Stimulated activated effector memory CD8-positive, alpha-beta T cell treated with anti-CD3 and anti-CD28 coated beads, Interleukin-12 subunit alpha, Interleukin-12 subunit beta, amount 100 ng/mL, for 72 hours (primary cell): ENCODE measurements around the gene ZNHIT6.
"Not testable (repeated sequence)": the region's sequence is repeated elsewhere in the genome, so short reads cannot be mapped to it uniquely, and the experiment has no call there.

Experiments
- ATAC-seq: fragments of 150-1000 bp; cut with Tn5 transposase; 2 replicates; pipeline ENCODE4 v1.10.0; 2021
- DNase-seq, 2 donors: peaks; one replicate each; pipeline ENCODE4 v3.0.0; 2021 to 2022; ENCODE audit warnings: low spot score in 2 of 2
- H3K27ac Mint-ChIP-seq: one replicate; pipeline ENCODE4 v1.8.0; 2022; ENCODE audit warnings: mild to moderate bottlenecking, mixed read lengths
- H3K36me3 Mint-ChIP-seq: one replicate; pipeline ENCODE4 v1.8.0; 2022; ENCODE audit warnings: mild to moderate bottlenecking, mixed read lengths
- H3K4me1 Mint-ChIP-seq: one replicate; pipeline ENCODE4 v1.8.0; 2022; ENCODE audit warnings: mixed read lengths
- H3K4me3 Mint-ChIP-seq: one replicate; pipeline ENCODE4 v1.8.0; 2022; ENCODE audit warnings: mild to moderate bottlenecking, mixed read lengths
- H3K9me3 Mint-ChIP-seq: one replicate; pipeline ENCODE4 v1.8.0; 2022; ENCODE audit warnings: mixed read lengths

The ZNHIT6 gene, protein sequence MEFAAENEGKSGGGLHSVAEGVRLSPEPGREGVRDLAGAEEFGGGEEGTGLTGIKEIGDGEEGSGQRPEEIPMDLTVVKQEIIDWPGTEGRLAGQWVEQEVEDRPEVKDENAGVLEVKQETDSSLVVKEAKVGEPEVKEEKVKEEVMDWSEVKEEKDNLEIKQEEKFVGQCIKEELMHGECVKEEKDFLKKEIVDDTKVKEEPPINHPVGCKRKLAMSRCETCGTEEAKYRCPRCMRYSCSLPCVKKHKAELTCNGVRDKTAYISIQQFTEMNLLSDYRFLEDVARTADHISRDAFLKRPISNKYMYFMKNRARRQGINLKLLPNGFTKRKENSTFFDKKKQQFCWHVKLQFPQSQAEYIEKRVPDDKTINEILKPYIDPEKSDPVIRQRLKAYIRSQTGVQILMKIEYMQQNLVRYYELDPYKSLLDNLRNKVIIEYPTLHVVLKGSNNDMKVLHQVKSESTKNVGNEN

DNA sequence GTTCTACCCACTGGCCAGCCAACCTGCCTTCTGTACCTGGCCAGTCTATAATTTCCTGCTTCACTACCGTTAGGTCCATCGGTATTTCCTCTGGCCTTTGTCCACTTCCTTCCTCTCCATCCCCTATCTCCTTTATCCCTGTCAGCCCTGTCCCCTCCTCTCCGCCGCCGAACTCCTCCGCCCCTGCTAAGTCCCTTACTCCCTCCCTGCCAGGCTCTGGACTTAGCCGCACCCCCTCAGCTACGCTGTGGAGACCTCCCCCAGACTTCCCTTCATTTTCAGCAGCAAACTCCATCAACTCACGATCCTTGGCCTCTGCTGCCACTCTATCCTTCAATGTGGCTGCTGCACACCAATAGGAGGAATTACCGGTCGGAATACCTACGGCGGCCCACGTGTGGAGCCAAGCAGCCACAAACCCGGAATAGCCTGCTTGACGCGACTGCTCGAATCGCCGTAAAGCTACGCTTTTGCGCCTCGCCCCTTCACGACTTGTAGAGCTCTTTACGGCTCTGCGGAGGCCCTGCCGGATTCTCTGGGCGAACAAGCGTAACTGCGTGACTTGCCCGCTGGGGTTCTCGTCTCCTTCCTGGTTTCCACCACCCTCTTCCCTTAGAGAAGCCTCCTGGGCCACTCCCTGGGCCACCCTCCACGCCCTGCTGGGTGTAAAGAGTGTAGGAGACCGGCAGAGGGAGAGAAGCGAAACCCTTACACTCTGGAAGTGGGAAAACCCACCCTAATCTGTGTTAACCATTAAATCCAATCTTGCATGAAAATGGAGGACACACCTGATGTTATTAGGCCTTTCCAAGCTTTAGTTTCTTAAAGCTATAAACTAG lies at the start of gene ZNHIT6:
Gene ZNHIT6 (minus strand): TSS at position 444 of the 839 bp plus-strand sequence. CDS start 149 bp downstream, at position 295.
- Mint-ChIP-seq H3K36me3 (peaks cover 31% of the 10 kb centered on the region), H3K4me3 (no peak within 1 kb of the TSS), H3K27ac (no peak within 1 kb of the TSS), H3K9me3 (no peaks in the 10 kb centered on the region), H3K4me1 (peaks cover 28% of the 10 kb centered on the region)
- ATAC-seq (peak; percentile 96), DNase-seq (peak; percentile 58 to 86)

DNA sequence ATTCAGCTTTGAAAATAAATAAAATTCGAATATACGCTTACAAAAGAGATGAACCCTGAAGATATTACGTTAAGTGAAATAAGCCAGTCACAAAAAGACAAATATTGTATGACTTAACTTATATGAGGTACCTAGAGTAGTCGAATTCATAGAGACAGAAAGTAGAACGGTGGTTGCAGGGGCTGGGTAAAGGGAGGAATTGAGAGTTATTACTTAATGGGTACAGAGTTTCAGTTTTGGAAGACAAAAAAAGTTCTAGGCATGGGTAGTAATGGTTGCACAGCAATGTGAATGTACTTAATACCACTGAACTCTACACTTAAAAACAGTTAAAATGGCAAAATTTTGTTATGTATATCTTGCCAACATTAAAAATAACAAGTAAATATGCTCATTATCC lies 48.6 kb upstream of the ZNHIT6 start:
- no peak for DNase-seq
- ATAC-seq = no peak
- no peak overlapping the region for H3K27ac Mint-ChIP-seq
- H3K36me3 Mint-ChIP-seq = no peaks in the 10 kb centered on the region
- H3K4me1 Mint-ChIP-seq = no peaks in the 10 kb centered on the region
- H3K9me3 Mint-ChIP-seq = peaks cover 5% of the 10 kb centered on the region
- no peak overlapping the region for H3K4me3 Mint-ChIP-seq

GRCh38 chr1:85748120-85748519 lies 39.9 kb upstream of the ZNHIT6 start:
- no peak overlapping the region for H3K4me3 Mint-ChIP-seq
- H3K36me3 Mint-ChIP-seq = no peaks in the 10 kb centered on the region
- DNase-seq (no peak), ATAC-seq (no peak)
- H3K27ac Mint-ChIP-seq = no peak overlapping the region
- no peaks in the 10 kb centered on the region for H3K4me1 Mint-ChIP-seq
- H3K9me3 Mint-ChIP-seq = no peaks in the 10 kb centered on the region

- H3K36me3 Mint-ChIP-seq = no peaks in the 10 kb centered on the region
- no peaks in the 10 kb centered on the region for H3K9me3 Mint-ChIP-seq
- H3K4me3 Mint-ChIP-seq = no peak overlapping the region
- H3K4me1 Mint-ChIP-seq = no peaks in the 10 kb centered on the region
- DNase-seq (no peak), ATAC-seq (no peak)
- H3K27ac Mint-ChIP-seq = no peak overlapping the region
These were observed 38.5 kb upstream of the ZNHIT6 start for GRCh38 chr1:85746777-85747176.

DNA sequence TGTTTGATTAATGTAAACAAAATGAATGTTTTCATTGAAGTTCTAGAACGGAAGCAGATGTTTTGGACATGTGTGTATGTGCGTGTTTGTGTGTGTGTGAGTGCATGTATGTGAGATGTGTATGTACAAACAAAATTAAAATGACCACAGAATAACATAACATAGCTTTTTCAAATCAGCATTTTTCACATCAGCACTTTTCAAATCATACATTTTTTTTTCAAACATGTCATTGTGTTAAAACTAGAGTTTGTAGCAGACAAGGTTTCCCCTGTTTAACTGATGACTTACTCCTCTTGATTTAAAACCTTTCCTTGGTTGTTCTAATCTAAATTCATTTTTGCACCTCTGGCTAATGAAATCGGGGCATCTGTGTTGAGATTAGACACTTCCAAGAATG lies 35.6 kb upstream of the ZNHIT6 start:
- Mint-ChIP-seq H3K36me3 (no peaks in the 10 kb centered on the region), H3K4me1 (no peaks in the 10 kb centered on the region), H3K27ac (no peak overlapping the region), H3K4me3 (no peak overlapping the region), H3K9me3 (no peaks in the 10 kb centered on the region)
- ATAC-seq = no peak
- no peak for DNase-seq

DNA sequence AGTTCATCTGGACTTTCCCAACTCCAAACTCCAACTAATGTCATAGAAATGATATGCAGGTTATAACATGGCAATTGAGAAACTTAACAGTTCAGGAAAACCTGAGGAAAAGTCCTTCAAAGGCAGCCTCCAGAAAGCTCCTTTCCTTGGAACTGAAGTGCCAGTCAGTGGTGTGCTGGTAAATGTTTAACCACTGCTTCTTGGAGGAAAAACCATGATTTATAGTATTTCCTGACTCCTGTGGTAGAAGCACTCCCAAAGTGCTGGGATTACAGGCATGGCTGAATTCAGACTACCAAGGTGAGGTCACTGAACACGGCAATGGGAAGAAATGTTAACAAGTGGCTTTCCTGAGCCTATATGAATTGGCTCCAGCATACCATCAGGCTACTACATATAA lies 26.7 kb upstream of the ZNHIT6 start:
- H3K4me1 Mint-ChIP-seq = no peaks in the 10 kb centered on the region
- ATAC-seq = no peak
- H3K36me3 Mint-ChIP-seq = no peaks in the 10 kb centered on the region
- H3K9me3 Mint-ChIP-seq = no peaks in the 10 kb centered on the region
- no peak for DNase-seq
- H3K4me3 Mint-ChIP-seq = no peak overlapping the region
- H3K27ac Mint-ChIP-seq = no peak overlapping the region

- no peak for DNase-seq
- H3K27ac Mint-ChIP-seq = no peak overlapping the region
- peaks cover 10% of the 10 kb centered on the region for H3K9me3 Mint-ChIP-seq
- H3K4me1 Mint-ChIP-seq = no peaks in the 10 kb centered on the region
- H3K4me3 Mint-ChIP-seq = no peak overlapping the region
- H3K36me3 Mint-ChIP-seq = no peaks in the 10 kb centered on the region
- no peak for ATAC-seq
These were observed 10.6 kb upstream of the ZNHIT6 start for GRCh38 chr1:85718678-85719340.

DNA sequence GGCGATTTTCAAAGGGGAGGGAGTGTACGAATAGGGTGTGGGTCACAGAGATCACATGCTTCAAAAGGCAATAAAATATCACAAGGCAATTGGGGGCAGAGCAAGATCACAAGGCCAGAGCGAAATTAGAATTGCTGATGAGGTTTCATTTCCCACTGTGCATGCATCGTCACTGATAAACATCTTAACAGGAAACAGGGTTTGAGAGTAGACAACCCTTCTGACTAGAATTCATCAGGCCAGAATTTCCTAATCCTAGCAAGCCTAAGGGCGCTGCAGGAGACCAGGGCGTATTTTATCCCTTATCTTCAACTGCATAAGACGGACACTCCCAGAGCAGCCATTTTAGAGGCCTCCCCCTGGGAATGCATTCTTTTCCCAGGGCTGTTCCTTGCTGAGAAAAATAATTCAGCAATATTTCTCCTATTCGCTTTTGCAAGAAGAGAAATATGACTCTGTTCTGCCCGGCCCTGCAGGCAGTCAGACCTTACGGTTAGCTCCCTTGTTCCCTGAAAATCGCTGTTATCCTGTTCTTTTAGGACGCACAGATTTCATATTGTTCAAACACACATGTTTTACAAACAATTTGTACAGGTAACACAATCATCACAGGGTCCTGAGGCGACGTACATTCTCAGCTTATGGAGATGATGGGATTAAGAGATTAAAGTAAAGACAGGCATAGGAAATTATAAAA lies 6.3 kb upstream of the ZNHIT6 start:
- not testable (repeated sequence) for H3K36me3 Mint-ChIP-seq, H3K4me3 Mint-ChIP-seq, DNase-seq, ATAC-seq, H3K27ac Mint-ChIP-seq, H3K9me3 Mint-ChIP-seq, H3K4me1 Mint-ChIP-seq

DNA sequence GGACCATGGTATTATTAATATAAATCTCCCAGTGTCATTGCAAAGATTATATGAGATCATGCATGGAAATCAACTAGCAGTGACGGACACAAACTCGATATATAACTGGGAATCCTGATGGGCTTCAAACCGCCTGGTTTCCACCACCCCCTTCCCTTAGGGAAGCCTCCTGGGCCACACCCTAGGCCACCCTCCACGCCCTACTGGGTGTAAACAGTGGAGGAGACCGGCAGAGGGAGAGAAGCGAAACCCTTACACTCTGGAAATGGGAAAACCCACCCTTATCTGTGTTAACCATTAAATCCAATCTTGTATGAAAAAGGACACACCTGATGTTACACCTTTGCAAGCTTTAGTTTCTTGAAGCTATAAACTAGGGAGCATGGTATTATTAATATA lies 595 bp upstream of the ZNHIT6 start:
- Mint-ChIP-seq H3K4me3 (no peak overlapping the region), H3K9me3 (no peaks in the 10 kb centered on the region)

GRCh38 chr1:85707267-85707989 lies 805 bp downstream of the ZNHIT6 start:
- Mint-ChIP-seq H3K9me3 (no peaks in the 10 kb centered on the region), H3K4me3 (no peak overlapping the region), H3K27ac (no peak overlapping the region), H3K4me1 (peaks cover 28% of the 10 kb centered on the region), H3K36me3 (peaks cover 38% of the 10 kb centered on the region)
- ATAC-seq (peak; percentile 42), DNase-seq (no peak)

More for the DNA sequence above, 595 bp upstream of the ZNHIT6 start:
- no peak overlapping the region for H3K27ac Mint-ChIP-seq
- no peak for DNase-seq
- H3K36me3 Mint-ChIP-seq = peaks cover 24% of the 10 kb centered on the region
- peaks cover 22% of the 10 kb centered on the region for H3K4me1 Mint-ChIP-seq
- no peak for ATAC-seq

DNA sequence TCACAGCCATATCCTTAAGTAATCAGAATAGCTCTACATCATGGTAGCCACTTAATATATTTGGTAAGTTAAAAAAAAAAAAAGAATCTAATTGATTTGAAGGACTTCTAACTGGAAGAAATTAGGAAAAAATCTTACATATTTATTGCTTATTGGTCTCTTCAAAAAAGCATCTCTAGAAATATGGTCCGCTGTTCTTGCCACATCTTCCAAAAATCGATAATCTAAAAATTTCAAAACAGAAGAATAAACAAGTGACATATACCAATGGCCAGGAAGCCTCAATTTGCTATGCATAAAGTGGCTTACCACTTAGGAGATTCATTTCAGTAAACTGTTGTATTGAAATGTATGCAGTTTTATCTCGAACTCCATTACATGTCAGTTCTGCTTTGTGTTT lies 2.3 kb downstream of the ZNHIT6 start:
- H3K27ac Mint-ChIP-seq = no peak overlapping the region
- no peaks in the 10 kb centered on the region for H3K9me3 Mint-ChIP-seq
- H3K4me1 Mint-ChIP-seq = peaks cover 28% of the 10 kb centered on the region
- H3K4me3 Mint-ChIP-seq = no peak overlapping the region
- peaks cover 53% of the 10 kb centered on the region for H3K36me3 Mint-ChIP-seq
- DNase-seq = no peak
- ATAC-seq = no peak

DNA sequence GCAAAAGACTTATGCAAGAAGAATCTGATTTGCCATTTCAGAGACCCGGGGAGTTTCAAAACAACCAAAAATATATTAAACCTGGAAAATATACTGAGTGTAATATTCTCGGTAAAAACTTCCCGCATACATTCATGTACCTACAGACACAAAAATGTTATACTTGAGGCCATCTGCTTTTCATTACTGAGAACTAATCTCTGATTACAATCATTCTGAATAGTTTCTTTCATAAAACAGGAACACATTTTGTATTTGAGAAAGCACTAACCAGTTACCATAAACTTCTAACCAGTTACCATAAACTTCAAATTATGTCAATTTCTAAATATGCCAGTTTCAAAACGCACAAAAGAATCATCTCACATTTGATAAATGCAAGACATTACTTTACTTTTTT lies 7.8 kb downstream of the ZNHIT6 start:
- no peak overlapping the region for H3K27ac Mint-ChIP-seq
- no peaks in the 10 kb centered on the region for H3K9me3 Mint-ChIP-seq
- H3K36me3 Mint-ChIP-seq = peaks cover 95% of the 10 kb centered on the region
- ATAC-seq (no peak), DNase-seq (no peak)
- no peak overlapping the region for H3K4me3 Mint-ChIP-seq
- peaks cover 18% of the 10 kb centered on the region for H3K4me1 Mint-ChIP-seq

GRCh38 chr1:85697895-85698294 lies 10.3 kb downstream of the ZNHIT6 start:
- DNase-seq (no peak), ATAC-seq (no peak)
- peaks cover 94% of the 10 kb centered on the region for H3K36me3 Mint-ChIP-seq
- H3K27ac Mint-ChIP-seq = no peak overlapping the region
- H3K4me1 Mint-ChIP-seq = peaks cover 10% of the 10 kb centered on the region
- H3K4me3 Mint-ChIP-seq = no peak overlapping the region
- no peaks in the 10 kb centered on the region for H3K9me3 Mint-ChIP-seq

DNA sequence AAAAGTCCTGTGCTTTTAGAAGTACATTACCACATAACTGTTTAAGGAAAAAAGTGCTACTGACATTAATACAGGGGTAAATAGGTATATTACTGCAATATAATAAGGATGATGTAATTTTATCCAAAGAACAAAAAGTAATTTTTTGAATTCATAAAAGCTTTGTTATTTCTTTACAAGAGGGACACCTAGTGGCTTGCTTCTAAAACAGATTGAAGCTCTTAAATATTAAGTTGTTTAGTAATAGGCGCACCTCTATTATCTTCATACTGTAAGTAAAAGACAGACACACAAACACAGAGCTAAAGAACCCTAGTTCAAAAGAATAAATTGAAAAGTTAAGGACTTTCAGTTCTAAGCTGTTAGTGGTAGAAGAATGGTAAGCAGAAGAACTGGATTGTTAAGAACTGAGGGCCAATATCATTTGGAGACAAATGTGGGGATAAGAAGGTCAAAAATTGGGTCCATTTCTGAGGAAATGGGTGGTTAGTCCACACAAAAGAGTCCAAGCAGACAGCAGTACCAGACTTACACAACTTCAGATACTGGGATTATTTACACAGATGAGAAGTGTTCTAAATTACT lies 15.4 kb downstream of the ZNHIT6 start:
- H3K36me3 Mint-ChIP-seq = peaks cover 68% of the 10 kb centered on the region
- H3K4me3 Mint-ChIP-seq = no peak overlapping the region
- H3K9me3 Mint-ChIP-seq = no peaks in the 10 kb centered on the region
- peaks cover 10% of the 10 kb centered on the region for H3K4me1 Mint-ChIP-seq
- ATAC-seq (no peak), DNase-seq (no peak)
- H3K27ac Mint-ChIP-seq = peak overlapping the region; percentile 51
